ENCODE measurements around the gene EMX2.

Gene EMX2

DNA sequence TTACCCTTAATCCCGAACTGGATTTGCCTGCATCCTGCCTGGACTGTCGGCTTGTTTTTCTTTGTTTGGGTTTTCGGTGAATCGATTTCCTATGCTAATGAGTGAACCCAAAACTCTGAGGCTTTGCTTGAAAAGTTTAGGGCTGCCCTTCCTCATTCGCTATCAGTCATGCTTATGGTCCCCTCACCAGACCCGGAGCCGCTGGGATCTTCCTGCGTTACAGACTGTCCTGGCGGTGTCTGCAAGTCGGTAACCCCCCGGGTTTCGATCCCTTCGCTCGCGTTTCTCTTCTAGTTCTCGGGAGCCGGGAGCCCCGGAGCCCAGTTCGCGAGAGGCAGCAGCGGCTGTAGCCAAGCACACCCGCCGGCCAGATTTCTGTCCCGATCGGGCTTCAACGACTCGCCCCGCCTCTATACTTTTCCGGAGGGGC, 2.2 kb downstream of the EMX2 start:
- DNase-seq (ENCODE audit: low read depth) = no peak

DNA sequence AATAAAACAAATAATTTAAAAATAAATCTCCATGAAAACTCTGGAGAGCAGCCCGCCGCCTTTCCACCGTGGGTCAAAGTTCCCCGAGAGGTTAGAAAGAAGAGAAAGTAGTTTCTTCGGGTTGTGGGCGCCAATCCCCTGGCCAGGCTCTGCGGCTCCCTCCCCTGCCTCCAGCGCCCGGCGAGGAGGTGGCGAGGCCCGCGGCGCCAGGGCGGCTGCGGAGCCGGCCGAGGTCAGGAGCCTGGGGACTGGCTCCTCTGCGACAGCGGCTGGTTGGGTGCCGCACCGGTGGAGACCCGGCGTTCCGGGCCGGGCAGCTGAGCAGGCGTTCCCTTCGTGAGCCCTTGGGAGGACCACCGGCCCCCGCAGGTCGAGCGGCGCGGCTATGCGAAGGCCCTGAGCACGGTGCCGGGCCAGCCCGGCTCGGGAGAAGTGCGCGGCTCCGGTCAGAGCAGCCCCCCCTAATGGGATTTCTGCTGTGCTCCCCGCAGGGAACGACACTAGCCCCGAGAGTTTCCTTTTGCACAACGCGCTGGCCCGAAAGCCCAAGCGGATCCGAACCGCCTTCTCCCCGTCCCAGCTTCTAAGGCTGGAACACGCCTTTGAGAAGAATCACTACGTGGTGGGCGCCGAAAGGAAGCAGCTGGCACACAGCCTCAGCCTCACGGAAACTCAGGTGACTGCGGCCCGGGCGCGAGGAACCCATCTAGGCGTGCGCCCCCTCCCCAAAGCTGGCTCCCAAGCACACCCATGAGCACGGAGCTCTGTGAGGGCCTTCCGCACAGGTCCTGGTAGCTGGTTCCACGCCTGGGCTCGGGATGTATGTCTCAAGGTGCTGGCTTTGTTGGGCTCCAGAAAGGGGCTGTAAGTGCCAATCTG, 2.8 kb downstream of the EMX2 start:
- DNase-seq (ENCODE audit: low read depth) = no peak

DNA sequence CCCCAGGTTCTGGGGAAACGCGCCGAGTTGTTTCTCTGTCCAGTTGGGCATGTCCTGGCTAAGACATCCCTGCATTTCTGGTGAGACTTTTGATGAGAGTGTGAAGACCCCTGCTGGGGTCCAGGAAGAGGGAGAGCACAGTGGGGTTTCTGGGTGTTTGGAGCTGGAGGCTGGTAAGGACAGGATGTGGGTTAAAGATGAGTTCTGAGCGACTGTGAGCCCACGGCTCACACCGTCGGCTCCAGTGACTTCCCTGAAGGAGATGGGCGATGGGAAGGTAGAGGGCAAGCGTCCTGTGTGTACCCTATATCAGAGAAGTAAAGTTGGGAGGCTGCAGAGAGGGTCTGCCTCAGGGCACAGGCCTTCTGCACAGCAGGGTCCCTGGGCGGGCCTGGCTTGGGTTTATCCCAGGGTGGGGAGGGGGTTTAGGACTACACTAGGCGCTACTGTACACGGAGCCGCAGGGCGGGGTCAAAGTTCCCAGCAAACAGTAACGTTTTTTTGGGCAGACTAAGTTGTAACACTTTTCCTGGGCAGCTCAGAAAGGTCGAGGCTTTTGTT, 3.6 kb downstream of the EMX2 start:
- no peak for DNase-seq (ENCODE audit: low read depth)

DNA sequence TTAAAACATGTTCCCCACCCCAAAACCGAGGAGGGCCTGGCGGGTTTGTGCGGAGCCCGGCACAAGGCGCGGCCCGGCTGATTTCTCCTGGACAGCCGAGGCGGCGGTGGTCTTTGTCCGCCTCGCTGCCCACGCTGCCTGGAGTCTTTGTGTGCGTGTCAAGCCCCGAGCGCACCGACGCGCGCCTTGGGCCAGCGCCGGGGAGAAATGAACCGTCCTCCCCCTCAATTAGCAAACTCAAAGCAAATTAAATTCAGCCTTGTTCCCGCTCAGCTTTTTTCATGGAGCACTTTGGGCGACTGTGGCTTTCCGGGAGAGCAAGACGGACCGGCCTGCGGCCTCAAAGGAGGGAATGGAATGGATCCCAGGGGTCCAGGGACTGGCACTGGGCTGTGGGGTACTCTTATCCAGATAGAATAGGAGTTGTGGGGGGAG, 4.1 kb downstream of the EMX2 start:
- DNase-seq (ENCODE audit: low read depth) = no peak

- no peak for DNase-seq (ENCODE audit: low read depth)
These were observed 4.6 kb downstream of the EMX2 start for GRCh38 chr10:117547016-117547715.

- no peak for DNase-seq (ENCODE audit: low read depth)
These were observed 5.4 kb downstream of the EMX2 start for GRCh38 chr10:117547716-117548668.

DNA sequence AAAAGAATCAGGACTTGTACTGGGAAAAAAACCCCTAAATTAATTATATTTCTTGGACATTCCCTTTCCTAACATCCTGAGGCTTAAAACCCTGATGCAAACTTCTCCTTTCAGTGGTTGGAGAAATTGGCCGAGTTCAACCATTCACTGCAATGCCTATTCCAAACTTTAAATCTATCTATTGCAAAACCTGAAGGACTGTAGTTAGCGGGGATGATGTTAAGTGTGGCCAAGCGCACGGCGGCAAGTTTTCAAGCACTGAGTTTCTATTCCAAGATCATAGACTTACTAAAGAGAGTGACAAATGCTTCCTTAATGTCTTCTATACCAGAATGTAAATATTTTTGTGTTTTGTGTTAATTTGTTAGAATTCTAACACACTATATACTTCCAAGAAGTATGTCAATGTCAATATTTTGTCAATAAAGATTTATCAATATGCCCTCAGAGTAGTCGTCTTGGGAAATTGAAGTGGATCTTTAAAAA, 6.6 kb downstream of the EMX2 start:
- DNase-seq (ENCODE audit: low read depth) = no peak

- no peak for DNase-seq (ENCODE audit: low read depth)
These were observed 7.5 kb downstream of the EMX2 start for GRCh38 chr10:117550076-117550475.

DNA sequence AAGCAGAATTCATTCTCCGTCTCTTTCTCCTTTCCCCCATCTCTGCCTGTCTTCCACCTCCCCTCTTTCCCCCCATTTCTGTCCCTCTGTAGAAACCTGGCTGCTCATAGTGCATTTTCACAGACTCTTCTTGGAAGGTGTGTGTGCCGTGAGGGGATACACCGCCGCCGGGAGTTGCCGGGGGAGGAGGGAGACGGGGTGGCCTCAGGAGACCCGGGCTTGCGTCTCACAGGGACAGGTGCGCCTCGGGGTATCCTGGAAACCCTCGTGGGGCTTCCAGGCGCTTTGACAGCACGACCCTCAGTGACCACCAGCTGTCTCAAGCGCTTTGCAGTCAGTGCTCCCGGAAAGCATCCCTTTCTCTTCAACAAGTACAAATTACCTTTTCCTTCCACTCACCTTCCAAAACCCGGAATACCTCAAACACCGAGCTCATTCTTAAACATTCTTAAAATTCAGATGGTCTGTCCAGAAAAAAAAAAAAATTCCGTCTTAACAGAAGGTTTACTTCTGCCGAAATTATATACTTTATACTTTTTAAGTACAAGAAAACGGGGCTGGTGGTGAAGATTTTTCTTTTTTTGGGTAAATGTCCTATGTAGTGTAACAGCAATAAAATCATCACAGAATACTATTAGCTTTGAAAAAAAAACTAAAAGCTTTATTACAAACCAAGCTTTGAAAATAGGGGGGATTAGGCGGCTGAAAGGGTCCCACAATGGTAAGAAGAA, 8.2 kb downstream of the EMX2 start:
- no peak for DNase-seq (ENCODE audit: low read depth)

- DNase-seq (ENCODE audit: low read depth) = no peak
These were observed 9.0 kb downstream of the EMX2 start for GRCh38 chr10:117551330-117552155.

GRCh38 chr10:117552156-117552631, 9.6 kb downstream of the EMX2 start:
- no peak for DNase-seq (ENCODE audit: low read depth)

GRCh38 chr10:117552701-117553141, 10.2 kb downstream of the EMX2 start:
- DNase-seq (ENCODE audit: low read depth) = no peak

- DNase-seq (ENCODE audit: low read depth) = no peak
These were observed 10.7 kb downstream of the EMX2 start for GRCh38 chr10:117553142-117553814.

- no peak for DNase-seq (ENCODE audit: low read depth)
These were observed 11.2 kb downstream of the EMX2 start for GRCh38 chr10:117553815-117554172.

DNA sequence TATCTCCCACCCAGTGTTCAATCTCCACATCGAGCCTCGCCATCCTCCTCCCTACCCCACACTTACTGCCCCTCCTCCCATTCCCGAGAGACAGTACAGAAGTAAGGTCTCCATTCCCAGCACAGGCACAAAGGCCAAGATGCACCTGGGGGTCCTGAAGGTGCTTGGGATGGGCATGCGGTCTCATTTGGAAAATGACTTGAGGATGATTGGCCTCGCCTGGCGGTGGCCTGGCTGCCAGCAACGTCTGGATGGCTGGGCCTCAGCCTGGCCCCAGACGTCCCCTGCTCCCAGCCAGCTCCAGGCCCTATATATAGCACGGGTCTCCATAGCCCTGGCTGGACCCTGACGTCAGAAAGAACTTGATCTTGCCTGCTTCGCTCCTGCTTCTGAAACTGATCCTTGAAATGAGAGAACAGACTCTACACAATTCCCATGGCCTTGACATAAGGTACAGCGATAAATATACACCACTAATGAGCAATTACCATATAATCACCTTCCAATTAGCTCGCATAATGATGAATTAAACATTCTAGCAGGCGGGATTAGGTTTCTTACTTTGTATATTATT, 11.8 kb downstream of the EMX2 start:
- no peak for DNase-seq (ENCODE audit: low read depth)

GRCh38 chr10:117555017-117555416, 12.5 kb downstream of the EMX2 start:
- no peak for DNase-seq (ENCODE audit: low read depth)

DNA sequence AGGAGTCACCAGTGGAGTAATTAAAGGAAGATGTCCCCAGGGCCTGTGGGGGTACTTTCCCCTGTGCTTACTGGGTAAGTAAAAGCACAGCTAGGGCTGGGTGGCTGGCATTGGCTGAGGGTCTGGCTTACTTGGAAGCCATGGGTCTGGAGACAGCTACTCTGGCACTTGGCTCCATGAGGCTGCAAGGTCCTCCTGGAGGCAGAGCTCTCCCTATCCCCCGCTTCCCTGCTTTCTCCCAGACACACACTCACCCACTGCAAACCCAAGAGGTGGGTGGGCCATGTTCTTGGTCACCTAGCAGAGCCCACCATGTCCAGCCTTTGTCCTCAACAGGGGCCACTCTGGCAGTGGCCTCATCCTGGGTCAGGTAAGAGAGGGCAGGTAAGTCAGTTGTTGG, 13.3 kb downstream of the EMX2 start:
- no peak for DNase-seq (ENCODE audit: low read depth)

DNA sequence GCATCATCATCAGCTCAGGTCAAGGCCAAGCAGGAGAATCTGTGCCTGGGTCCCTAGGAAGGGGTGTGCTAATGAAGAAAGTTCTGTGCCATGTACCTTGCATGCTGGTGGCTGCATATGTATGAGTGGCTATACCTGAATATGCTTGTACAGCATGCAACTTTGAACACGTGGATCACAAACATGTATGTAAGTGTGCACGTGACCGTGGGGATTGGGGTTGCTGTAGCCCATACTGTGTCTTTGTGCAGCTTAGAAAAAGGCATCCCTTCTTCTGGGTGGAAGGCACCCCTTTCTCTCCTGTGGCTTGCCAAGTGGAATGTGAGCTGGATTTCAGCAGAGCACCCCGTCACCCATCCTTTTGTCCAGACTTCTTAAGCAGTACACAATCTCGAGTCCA, 13.8 kb downstream of the EMX2 start:
- no peak for DNase-seq (ENCODE audit: low read depth)

DNA sequence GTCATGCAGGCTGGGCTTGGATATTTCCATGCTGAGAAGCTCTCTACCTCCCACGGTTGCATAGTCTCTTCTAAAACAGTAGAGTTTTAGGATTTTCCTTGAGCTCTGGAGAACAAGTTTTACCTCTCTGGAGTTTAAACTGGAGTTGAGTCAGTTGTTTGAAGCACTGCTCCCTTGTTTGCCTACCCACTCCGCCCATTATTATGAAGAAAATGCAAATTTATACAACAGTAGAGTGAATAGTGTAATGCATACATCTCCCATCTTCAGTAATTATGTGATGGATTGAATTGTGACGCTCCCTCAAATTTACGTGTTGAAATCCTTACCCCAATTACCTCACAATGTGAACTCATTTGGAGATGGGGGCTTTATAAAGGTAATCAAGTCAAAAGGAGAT, 17.2 kb downstream of the EMX2 start:
- no peak for DNase-seq (ENCODE audit: low read depth)

All from activated T-cell treated with anti-CD3 and anti-CD28 coated beads for 48 hours (primary cell).